ENCODE results near the gene ARMH4. TPM values are rescaled to one million over a fixed set of nuclear protein-coding genes. Genes with fewer than 3 reads are reported as not detected.

The ARMH4 gene
- total and polyA plus RNA-seq, 4 donors, result 0.40 to 14.2 (median 1.1) TPM

DNA sequence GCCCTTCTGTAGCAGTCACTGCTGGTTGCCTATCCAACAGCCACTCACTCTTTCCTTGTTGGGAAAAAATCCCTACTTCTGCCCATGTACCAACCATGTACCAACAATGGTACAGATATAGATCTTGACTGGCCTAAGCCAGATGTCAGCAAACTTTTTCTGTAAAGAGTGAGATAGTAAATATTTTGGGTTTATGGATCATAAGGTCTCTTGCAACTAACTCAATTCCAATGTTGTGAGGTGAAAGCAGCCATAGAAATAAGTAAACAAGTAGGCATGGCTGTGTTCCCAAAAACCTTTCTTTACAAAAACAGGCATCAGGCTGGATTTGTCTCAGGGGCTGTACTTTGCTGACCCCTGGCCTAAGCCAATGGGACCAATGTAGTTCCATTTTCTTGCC is 73.5 kb downstream of the ARMH4 start:
- Histone ChIP-seq H3K27me3 (ENCODE audit: control insufficient read depth in 3 of 3, insufficient read depth in 3 of 3, low read length in 2 of 3) (no peaks in the 10 kb centered on the region), H3K9ac (ENCODE audit: insufficient read depth in 1 of 2, low read length in 2 of 2) (no peak overlapping the region), H3K36me3 (ENCODE audit: control insufficient read depth in 4 of 4, insufficient read depth in 4 of 4, low read length in 4 of 4) (no peaks in the 10 kb centered on the region), H3K9me3 (ENCODE audit: control insufficient read depth in 4 of 4, insufficient read depth in 3 of 4, low read length in 3 of 4) (no peaks in the 10 kb centered on the region), H3K27ac (ENCODE audit: low read depth in 1 of 2, low read length in 1 of 2) (no peak overlapping the region), H3K4me3 (no peak overlapping the region), H3K4me1 (ENCODE audit: control insufficient read depth in 5 of 5, insufficient read depth in 5 of 5, low read length in 5 of 5) (no peaks in the 10 kb centered on the region)
- TF ChIP-seq, protein P1, sequence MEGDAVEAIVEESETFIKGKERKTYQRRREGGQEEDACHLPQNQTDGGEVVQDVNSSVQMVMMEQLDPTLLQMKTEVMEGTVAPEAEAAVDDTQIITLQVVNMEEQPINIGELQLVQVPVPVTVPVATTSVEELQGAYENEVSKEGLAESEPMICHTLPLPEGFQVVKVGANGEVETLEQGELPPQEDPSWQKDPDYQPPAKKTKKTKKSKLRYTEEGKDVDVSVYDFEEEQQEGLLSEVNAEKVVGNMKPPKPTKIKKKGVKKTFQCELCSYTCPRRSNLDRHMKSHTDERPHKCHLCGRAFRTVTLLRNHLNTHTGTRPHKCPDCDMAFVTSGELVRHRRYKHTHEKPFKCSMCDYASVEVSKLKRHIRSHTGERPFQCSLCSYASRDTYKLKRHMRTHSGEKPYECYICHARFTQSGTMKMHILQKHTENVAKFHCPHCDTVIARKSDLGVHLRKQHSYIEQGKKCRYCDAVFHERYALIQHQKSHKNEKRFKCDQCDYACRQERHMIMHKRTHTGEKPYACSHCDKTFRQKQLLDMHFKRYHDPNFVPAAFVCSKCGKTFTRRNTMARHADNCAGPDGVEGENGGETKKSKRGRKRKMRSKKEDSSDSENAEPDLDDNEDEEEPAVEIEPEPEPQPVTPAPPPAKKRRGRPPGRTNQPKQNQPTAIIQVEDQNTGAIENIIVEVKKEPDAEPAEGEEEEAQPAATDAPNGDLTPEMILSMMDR (IDR thresholded peaks at IDR 0.05; ENCODE audit: control extremely low read depth, extremely low read depth), result no peak
- ATAC-seq (ENCODE audit: insufficient read depth, low FRiP score) (no peak), DNase-seq (no peak)

DNA sequence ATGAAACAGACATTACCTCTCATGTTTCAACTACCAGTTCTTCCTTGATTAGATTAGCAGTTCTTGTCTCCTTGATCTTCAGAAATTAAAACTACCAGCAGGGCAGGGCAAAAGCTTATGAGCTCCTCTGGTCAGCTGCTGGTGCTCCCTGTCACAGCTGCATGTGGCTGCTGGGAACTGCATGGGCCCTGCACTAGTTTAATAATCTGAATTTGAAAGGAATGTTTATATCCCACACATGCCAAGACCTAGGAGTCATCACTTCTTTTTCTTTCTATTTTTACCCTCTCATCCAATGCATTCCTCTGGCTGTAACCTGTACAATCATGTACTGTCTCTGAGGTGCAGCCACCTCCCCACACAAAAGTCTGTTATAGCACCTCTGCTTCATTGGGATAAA is 73.9 kb downstream of the ARMH4 start:
- Histone ChIP-seq H3K4me3 (no peak overlapping the region), H3K27ac (ENCODE audit: low read depth in 1 of 2, low read length in 1 of 2) (no peak overlapping the region), H3K4me1 (ENCODE audit: control insufficient read depth in 5 of 5, insufficient read depth in 5 of 5, low read length in 5 of 5) (no peaks in the 10 kb centered on the region), H3K27me3 (ENCODE audit: control insufficient read depth in 3 of 3, insufficient read depth in 3 of 3, low read length in 2 of 3) (no peaks in the 10 kb centered on the region), H3K36me3 (ENCODE audit: control insufficient read depth in 4 of 4, insufficient read depth in 4 of 4, low read length in 4 of 4) (no peaks in the 10 kb centered on the region), H3K9ac (ENCODE audit: insufficient read depth in 1 of 2, low read length in 2 of 2) (no peak overlapping the region), H3K9me3 (ENCODE audit: control insufficient read depth in 4 of 4, insufficient read depth in 3 of 4, low read length in 3 of 4) (no peaks in the 10 kb centered on the region)
- DNase-seq (peak in 1 of 3 donors; percentile 5), ATAC-seq (ENCODE audit: insufficient read depth, low FRiP score) (no peak)
- TF ChIP-seq, protein P1 (IDR thresholded peaks at IDR 0.05; ENCODE audit: control extremely low read depth, extremely low read depth), result no peak

DNA sequence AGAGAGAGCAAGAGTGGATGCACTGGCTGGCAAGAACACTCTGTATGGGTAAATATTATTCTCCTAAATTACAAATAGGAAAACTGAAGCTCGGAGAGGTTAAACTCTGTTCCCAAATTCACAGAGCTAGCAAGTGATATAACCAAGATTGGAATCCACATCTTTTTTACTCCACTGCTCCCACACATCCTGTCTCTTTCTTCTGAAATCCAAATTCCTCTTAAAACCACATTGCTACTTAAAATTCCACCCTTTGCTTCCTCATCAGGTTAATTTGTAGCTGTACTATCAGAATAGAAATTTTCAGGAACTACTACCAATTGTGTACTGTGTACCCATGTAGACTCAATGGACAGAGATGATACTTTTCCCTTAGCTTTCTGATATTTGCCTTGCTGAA is 74.4 kb downstream of the ARMH4 start:
- H3K9ac ChIP-seq (ENCODE audit: insufficient read depth in 1 of 2, low read length in 2 of 2), result no peak overlapping the region
- DNase-seq (no peak), ATAC-seq (ENCODE audit: insufficient read depth, low FRiP score) (no peak)
- 78 to 85% methylated on average over 1 of the region's 1 CpG for WGBS, 2 donors
- H3K27me3 ChIP-seq (ENCODE audit: control insufficient read depth in 3 of 3, insufficient read depth in 3 of 3, low read length in 2 of 3), result no peaks in the 10 kb centered on the region
- no peaks in the 10 kb centered on the region for H3K9me3 ChIP-seq (ENCODE audit: control insufficient read depth in 4 of 4, insufficient read depth in 3 of 4, low read length in 3 of 4)
- no peaks in the 10 kb centered on the region for H3K4me1 ChIP-seq (ENCODE audit: control insufficient read depth in 5 of 5, insufficient read depth in 5 of 5, low read length in 5 of 5)
- no peak overlapping the region for H3K27ac ChIP-seq (ENCODE audit: low read depth in 1 of 2, low read length in 1 of 2)
- H3K36me3 ChIP-seq (ENCODE audit: control insufficient read depth in 4 of 4, insufficient read depth in 4 of 4, low read length in 4 of 4), result no peaks in the 10 kb centered on the region
- TF ChIP-seq, protein P1 (IDR thresholded peaks at IDR 0.05; ENCODE audit: control extremely low read depth, extremely low read depth), result no peak
- no peak overlapping the region for H3K4me3 ChIP-seq

DNA sequence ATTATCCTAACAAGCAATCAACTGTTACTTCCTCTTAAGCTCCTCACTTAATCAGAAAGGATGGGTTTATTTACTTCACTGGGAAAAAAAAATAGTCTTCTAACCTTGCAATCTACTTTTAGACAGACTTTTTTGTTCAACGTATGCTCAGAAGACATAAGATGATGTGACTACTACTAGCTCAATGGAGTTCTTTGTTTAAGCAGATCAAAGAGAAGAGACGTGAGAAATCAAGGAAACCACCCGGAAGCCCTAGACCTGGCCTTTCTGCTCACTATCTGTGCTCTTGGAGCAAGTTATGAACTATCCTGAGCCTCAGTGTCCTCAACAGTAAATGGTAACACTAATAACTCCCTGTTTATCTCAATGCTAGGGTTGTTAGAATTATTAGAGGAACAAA is 78.5 kb downstream of the ARMH4 start:
- 61 to 79% methylated on average over 3 of the region's 3 CpGs for WGBS, 2 donors
- DNase-seq (no peak), ATAC-seq (ENCODE audit: insufficient read depth, low FRiP score) (no peak)
- TF ChIP-seq, protein P1 (IDR thresholded peaks at IDR 0.05; ENCODE audit: control extremely low read depth, extremely low read depth), result no peak
- H3K4me1 ChIP-seq (ENCODE audit: control insufficient read depth in 5 of 5, insufficient read depth in 5 of 5, low read length in 5 of 5), result no peaks in the 10 kb centered on the region
- no peaks in the 10 kb centered on the region for H3K9me3 ChIP-seq (ENCODE audit: control insufficient read depth in 4 of 4, insufficient read depth in 3 of 4, low read length in 3 of 4)
- no peak overlapping the region for H3K27ac ChIP-seq (ENCODE audit: low read depth in 1 of 2, low read length in 1 of 2)
- H3K9ac ChIP-seq (ENCODE audit: insufficient read depth in 1 of 2, low read length in 2 of 2), result no peak overlapping the region
- no peak overlapping the region for H3K4me3 ChIP-seq
- H3K36me3 ChIP-seq (ENCODE audit: control insufficient read depth in 4 of 4, insufficient read depth in 4 of 4, low read length in 4 of 4), result no peaks in the 10 kb centered on the region
- H3K27me3 ChIP-seq (ENCODE audit: control insufficient read depth in 3 of 3, insufficient read depth in 3 of 3, low read length in 2 of 3), result no peaks in the 10 kb centered on the region

All from lung (tissue), 12 donors.